SKM-1 treated with dmso at 0.1 percent for 144 hours (cell line): ENCODE results near the gene SFRP4.
A peak's percentile ranks its signal among the peaks of the same experiment; 100 is the strongest.

Experiments used
- DNase-seq: peaks from one replicate; lab custom pipeline; 2025; ENCODE audit not compliant: unreplicated experiment; lab: John Stamatoyannopoulos, UW

Gene SFRP4

GRCh38 chr7:37925620-37926019 lies 9.0 kb upstream of the SFRP4 start:
- no peak for DNase-seq

DNA sequence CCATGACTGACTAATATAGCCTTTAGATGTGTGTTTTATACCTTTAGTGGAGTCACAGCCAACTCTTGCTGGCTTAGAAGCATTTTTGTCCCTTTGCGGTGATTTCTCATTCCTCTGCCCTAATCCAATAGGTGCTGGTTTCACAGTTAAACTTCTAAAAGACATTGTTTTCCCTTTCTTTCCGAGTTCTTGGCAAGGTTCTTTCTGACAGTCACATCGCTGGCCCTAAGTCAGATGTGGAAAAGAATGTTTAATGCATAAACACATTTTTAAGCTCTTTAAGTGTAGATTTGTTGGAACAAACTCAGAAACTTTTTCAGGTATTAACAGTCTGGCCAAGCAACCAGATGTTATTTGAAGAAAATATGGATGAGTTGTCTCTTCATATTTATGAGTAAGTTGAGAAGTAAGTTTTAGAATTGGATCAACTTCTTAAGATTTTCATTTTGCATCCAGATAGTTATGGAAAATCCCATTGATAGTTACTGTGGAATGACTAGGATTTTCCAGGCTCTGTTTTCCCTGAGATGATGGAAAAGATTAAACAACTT lies 7.9 kb upstream of the SFRP4 start:
- DNase-seq, result no peak

DNA sequence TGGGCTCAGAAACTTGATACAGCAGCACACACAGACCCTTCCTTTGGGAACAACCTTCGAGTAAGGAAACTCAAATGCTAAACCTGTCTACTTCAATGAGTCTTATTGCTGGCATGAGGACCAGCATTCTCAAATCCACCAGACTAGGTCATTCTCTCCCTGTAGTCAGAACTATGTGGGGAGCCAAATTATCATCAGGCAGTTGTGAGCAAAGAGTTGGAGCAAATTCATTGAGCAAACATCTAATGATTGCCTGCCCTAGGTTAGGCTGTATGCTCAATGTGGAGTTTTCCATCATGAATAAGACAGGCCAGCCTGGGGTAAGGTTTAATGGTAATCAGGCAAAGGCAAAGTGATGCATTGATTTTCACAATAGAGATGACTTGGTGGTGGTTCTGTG lies 7.4 kb upstream of the SFRP4 start:
- no peak for DNase-seq

- DNase-seq, result no peak
These were observed 5.3 kb upstream of the SFRP4 start for GRCh38 chr7:37921876-37922275.

- peak; percentile 55 for DNase-seq
These were observed 4.5 kb upstream of the SFRP4 start for GRCh38 chr7:37920849-37921805.

DNA sequence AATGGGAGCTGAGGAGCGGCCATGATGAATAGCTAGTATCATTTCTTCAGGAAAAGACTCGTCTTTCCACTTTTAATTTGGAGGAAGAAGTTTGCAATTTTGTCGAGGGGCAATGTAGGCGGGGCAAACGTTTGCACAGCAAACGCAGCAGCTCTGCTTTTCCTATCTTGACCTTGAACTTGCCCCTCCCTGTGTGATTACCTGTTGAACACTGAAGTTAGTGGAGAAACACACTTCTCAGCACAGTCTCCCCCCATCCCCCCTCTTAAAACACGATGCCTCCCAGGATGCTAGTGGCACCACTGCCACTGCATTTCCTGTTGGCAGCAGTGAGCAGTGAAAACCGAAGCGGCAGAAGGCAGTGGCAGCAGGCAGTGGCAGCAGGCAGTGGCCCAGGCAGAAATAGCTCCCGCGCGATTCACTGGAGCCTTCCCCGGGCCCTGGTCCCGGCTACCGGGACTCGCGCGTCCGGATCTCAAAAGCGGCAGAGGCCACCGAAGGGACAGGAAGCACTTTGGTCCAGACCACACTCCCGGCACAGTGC lies 3.8 kb upstream of the SFRP4 start, which contains the start of gene EPDR1:
Gene EPDR1 (plus strand): TSS at position 336 of the 544 bp plus-strand sequence. CDS start 300 bp downstream, outside the sequence.
- DNase-seq, result peak; percentile 58

DNA sequence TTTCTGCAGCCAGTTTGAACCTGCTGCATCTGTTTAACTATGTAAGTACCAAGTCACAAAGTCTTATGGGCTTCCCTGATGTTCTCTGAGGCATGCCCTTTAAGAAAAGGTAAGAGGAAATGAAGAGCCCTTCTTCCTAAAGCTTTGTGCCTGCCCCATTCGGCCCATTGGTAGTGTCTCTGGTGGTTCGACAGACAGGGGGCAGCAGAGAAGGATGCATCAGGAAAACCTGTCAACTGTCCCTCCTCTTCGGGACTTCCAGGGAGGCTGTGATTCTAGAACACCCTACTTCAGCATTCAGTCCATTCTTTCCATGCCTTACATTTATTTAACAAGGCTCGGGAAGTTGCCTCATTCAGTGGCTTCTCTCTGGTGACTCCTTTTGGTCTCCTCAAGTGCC lies 1.9 kb upstream of the SFRP4 start:
- no peak for DNase-seq

DNA sequence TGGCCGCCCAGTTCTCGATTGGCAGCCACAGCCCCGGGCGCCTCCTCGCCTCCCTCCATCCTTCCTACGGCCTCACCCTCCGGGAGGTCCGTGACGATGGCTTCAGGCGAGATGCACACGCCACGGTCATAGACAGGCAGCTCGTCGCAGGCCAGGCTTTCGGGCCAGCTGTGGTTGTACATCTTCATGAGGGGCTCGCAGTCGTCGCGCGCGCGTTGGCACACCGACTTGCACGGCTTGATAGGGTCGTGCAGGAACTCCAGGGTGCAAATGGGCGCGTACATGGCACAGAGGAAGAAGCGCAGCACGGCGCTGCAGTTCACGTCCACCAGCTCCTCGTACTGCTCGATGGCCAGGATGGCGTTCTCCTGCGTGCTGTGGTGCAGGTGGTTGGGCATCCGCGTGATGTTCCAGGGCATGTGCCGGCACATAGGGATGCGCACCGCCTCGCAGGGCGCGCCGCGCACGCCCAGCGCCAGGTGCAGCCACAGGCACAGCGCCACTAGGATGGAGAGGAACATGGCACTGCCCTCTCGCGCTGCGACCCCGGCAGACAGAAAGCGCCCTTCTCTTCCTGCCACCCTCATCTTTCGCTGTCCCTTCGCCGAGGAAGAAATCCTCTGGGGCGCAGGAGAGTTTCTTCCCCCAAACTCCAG lies 472 bp downstream of the SFRP4 start:
- DNase-seq, result peak; percentile 0

GRCh38 chr7:37915438-37915837 lies 1.2 kb downstream of the SFRP4 start:
- peak; percentile 72 for DNase-seq

GRCh38 chr7:37912756-37913155 lies 3.9 kb downstream of the SFRP4 start:
- DNase-seq, result no peak

DNA sequence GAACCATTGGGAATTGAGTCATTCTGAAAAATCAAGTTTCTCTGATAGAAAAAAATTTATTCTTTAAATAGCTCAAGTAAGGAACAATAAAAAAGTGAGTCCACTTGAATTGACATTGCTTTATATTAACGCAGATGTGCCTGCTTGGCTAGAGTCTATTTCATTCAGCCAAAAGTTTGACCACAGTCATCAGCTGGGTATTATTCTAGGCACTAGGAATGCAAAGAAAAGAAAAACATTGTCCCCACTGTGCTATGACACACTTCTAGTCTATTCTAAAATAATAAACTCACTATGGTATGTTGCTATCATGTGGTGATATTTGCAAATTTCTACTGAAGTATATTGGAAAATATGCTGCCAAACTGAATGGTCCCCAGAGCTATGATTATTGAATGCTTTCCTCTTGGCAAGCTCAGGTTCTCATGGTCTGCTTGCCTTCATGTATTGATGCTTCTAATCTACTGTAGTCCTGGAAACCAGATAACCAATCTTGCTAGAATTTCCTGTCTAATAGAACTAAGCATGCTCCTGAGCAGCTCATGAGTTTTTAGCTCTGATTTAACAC lies 8.3 kb downstream of the SFRP4 start:
- no peak for DNase-seq

DNA sequence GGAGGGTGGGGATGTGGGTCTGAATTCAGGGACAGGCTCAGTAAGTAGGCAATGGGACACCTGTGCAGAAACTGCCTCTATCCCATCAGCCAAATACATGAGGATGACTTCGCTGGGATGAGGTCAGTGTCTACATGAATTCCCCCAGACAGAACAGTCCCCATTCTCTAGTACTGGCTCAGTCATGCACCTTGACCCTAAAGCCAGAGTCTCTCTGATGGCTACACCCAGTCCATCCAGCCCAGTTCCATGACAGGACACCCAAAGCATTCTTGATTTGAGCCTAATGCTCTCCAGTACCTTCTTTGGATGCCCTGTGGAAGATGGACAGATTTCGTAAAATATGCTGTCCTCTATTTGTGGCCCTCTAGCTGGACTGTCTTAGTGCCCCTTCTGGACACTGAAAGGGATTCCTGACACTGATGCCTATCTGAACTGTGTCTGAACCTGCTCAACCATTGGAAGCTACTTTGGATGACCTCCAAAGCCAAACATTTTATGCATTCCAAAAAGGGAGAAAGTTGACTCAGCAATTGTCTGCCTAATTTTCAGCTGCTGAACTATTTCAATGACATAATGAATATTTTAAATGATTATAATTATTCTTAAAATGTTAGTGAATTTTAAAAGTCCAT lies 14.6 kb downstream of the SFRP4 start:
- no peak for DNase-seq

DNA sequence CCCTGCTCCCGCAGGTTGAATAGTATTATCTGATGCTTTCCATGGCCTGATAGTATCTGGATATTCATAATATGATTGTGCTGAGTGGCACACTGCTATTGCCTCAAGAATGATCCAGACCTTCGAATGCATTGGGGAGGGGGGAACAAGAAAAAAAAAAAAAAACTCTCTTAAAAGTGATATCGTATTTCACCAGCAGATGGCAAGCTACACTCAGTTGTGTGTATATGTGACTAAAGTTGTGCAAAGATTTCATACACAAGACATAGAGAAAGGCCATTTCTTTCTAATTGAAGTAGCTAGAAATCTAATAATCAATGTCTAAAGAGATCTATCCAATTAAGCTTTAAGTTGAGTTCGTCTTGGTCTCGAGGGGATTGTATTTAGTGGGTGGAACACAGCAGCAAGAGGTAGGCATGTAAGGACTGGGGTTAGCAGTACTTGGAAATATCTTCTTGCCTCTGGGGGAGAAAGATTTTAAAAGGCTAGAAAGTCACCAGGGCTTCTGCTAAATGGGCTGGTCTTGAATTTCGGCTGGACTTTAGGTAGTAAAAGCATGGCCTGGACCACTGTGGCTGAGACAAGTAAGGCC lies 15.3 kb downstream of the SFRP4 start:
- DNase-seq, result peak; percentile 16

DNA sequence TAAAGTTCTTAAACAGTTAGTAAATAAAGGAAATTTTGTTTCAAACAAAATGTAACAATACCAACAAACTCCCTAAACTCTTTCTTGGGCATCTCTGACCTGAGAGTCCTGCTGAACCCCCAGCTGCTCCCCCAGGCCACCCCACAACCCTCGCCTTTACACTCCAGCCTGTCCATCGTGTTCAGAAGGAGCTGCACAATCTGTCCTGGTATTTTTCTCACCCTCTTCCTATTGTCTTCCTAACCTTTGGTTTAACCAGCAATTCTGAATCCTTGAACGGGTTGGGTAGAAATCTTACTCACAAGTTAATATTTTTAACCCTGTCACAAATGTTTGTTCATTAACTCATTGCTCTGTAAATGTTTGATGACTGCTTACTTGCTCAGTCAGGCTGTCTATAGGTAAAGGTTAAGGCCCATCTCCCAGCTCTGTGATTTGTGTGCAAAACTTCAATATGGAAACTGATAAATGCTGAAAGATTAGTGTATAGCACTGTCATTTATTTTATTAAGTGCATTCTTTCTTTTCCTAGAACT lies 16.8 kb downstream of the SFRP4 start:
- no peak for DNase-seq

- DNase-seq, result no peak
These were observed 21.9 kb downstream of the SFRP4 start for GRCh38 chr7:37894671-37895070.

GRCh38 chr7:37893359-37893758 lies 23.3 kb downstream of the SFRP4 start:
- DNase-seq, result no peak

DNA sequence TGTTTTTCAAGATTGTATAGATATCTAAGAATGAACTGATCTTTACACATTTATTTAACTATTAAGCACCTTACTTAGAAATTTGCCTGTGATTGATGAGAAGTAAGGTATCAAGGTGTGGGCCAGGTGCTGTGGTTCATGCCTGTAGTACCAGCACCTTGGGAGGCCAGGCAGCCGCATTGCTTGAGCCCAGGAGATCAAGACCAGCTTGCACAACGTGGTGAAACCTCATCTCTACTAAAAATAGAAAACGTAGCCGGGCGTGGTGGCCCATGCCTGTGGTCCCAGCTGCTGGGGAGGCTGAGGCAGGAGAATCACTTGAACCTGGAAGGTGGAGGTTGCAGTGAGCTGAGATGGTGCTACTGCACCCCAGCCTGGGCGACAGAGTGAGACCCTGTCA lies 34.5 kb downstream of the SFRP4 start:
- no peak for DNase-seq
